GM23248 (cell line): ENCODE data around the gene ARHGEF10L.

ENCODE experiments used
- EZH2 ChIP-seq: fragments of 200-600 bp; sonication (generic); IDR thresholded peaks from 2 replicates; pipeline ENCODE4 v1.6.1; 2018; ENCODE audit warnings: antibody characterized with exemption, mild to moderate bottlenecking; ENCODE audit not compliant: insufficient read depth, poor library complexity, severe bottlenecking
- EZH2phosphoT487 ChIP-seq: fragments of 200-600 bp; sonication (generic); IDR thresholded peaks from 2 replicates; pipeline ENCODE4 v1.6.1; 2018; ENCODE audit warnings: antibody characterized with exemption, moderate library complexity, mild to moderate bottlenecking, low read depth; ENCODE audit not compliant: insufficient read depth

- TF ChIP-seq EZH2phosphoT487: no peak
- TF ChIP-seq EZH2: no peak
These were observed 36.4 kb upstream of the ARHGEF10L start for GRCh38 chr1:17503146-17503545.
